Calu3 (cell line): ENCODE results near the gene COX4I1. TPM values are rescaled to one million over a fixed set of nuclear protein-coding genes. Genes with fewer than 3 reads are reported as not detected.

Experiments
- BruUV-seq: library from RNA; stranded (reverse); fragments of 400-500 nt; replicated peaks from 2 replicates; lab custom pipeline; 2021; lab: Mats Ljungman, UMichigan
- CTCF ChIA-PET: fragments of 300-600 bp; sonication (Branson Sonifier 250); formaldehyde crosslinking; loops from one replicate; lab custom pipeline; 2022; ENCODE audit warnings: antibody characterized with exemption; lab: Charles Lee
- DNase-seq: peaks from one replicate; pipeline ENCODE4 v3.0.0; 2022
- H3K27ac Mint-ChIP-seq: one replicate; pipeline ENCODE4 v1.8.0; 2022; ENCODE audit warnings: mixed read lengths; ENCODE audit not compliant: unreplicated experiment
- H3K27me3 Mint-ChIP-seq: one replicate; pipeline ENCODE4 v1.8.0; 2022; ENCODE audit warnings: mixed read lengths; ENCODE audit not compliant: unreplicated experiment
- H3K36me3 Mint-ChIP-seq: one replicate; pipeline ENCODE4 v1.8.0; 2022; ENCODE audit warnings: mild to moderate bottlenecking, moderate library complexity, mixed read lengths; ENCODE audit not compliant: insufficient read depth, unreplicated experiment
- H3K4me1 Mint-ChIP-seq: one replicate; pipeline ENCODE4 v1.8.0; 2022; ENCODE audit warnings: mild to moderate bottlenecking, low read depth, mixed read lengths; ENCODE audit not compliant: unreplicated experiment
- H3K4me3 Mint-ChIP-seq: one replicate; pipeline ENCODE4 v1.8.0; 2022; ENCODE audit warnings: mild to moderate bottlenecking, low read depth, moderate library complexity, mixed read lengths; ENCODE audit not compliant: unreplicated experiment
- H3K9me3 Mint-ChIP-seq: one replicate; pipeline ENCODE4 v1.8.0; 2022; ENCODE audit warnings: low read depth, mixed read lengths; ENCODE audit not compliant: unreplicated experiment
- CTCF ChIP-seq: fragments of 200-600 bp; IDR thresholded peaks from one replicate; pipeline ENCODE4 v1.8.0; 2022; ENCODE audit warnings: antibody characterized with exemption; ENCODE audit not compliant: unreplicated experiment
- intact Hi-C: fragments of 100-400 bp; cut with micrococcal nuclease; formaldehyde crosslinking; loops from one replicate; pipeline ENCODE4 v1.10.0; 2022; ENCODE audit not compliant: unreplicated experiment
- total RNA-seq: library from RNA; stranded (reverse); gene quantifications from 2 replicates; pipeline ENCODE4 v1.2.3, GENCODE V29; 2022

COX4I1 gene
- total RNA-seq, 1 experiment from 2014 or later: 639 TPM

GRCh38 chr16:85808926-85809325 lies 9.4 kb downstream of the COX4I1 start:
- intact Hi-C loops: no loop called here
- BruUV-seq: no TSS peak
- TF ChIP-seq CTCF: no peak
- H3K27ac Mint-ChIP-seq: no peak overlapping the region
- no peak for DNase-seq
- peaks cover 16% of the 10 kb centered on the region for H3K36me3 Mint-ChIP-seq
- no peak overlapping the region for H3K4me3 Mint-ChIP-seq
- no peaks in the 10 kb centered on the region for H3K4me1 Mint-ChIP-seq
- H3K27me3 Mint-ChIP-seq: peaks cover 40% of the 10 kb centered on the region
- no peaks in the 10 kb centered on the region for H3K9me3 Mint-ChIP-seq
- CTCF ChIA-PET: interaction anchor here (0.6 kb wide), 1 partner anchor 767 kb away, joined by 11 read pairs; no protein-coding TSS in a partner anchor

DNA sequence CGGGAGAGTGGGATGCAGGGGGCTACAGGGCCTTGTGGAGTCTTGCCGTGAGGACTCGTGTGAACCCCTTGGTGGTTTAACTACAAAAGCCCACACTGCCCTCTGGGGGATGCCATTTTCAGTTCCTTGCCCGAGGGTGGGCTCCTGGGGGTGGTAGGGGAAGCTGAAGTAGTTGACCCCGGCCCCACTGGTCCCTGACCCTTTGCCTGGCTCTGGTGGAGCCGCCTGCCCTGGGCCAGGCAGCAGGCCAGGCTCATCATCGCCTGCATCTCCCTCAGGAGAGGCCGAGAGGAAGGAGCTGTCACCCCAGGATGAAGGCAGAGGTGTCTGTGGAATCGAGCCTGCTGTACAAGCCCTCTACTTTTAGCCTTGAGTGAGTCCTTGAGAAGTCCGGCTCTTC lies 10.2 kb downstream of the COX4I1 start:
- Mint-ChIP-seq H3K9me3 (no peaks in the 10 kb centered on the region), H3K4me3 (no peak overlapping the region), H3K27ac (no peak overlapping the region), H3K36me3 (peaks cover 9% of the 10 kb centered on the region), H3K27me3 (peaks cover 47% of the 10 kb centered on the region), H3K4me1 (no peaks in the 10 kb centered on the region)
- intact Hi-C loops: no loop called here
- CTCF ChIA-PET: interaction anchor here (2.2 kb wide), 1 partner anchor 12 kb away, joined by 6 read pairs; no protein-coding TSS in a partner anchor
- DNase-seq: no peak
- BruUV-seq: no TSS peak
- TF ChIP-seq CTCF: no peak

DNA sequence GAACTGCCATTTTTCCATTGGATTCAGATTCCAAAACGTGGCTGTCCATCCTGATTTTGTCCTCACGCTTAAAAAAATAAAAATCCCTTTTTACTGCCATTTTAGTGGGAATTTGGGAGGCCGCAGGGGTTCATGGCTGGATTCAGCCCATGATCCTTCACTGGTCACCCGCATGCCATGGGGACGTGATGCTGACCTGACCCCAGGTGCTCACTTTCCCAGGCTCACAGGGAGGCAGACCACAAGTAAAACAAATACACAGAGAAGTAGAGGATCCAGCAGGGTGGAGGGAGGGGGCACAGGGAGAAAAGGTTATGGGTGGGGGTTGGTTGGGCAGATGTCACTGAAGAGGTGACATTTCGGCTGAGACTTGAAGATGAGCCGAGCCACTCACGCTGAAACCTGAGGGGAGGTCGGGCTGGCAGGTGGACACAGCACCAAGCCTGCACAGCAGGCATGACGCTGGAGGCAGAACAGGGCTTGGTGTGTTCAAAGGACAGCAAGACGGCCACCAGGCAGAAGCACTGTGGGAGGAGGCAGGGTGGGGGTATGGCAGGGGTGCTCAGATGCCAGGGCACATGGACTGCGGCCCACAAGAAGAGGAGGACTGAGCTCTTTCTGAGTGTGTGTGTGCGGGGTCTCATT lies 10.7 kb downstream of the COX4I1 start:
- CTCF ChIA-PET: interaction anchor here (2.2 kb wide), 1 partner anchor 11 kb away, joined by 6 read pairs; no protein-coding TSS in a partner anchor
- Mint-ChIP-seq H3K27me3 (peaks cover 53% of the 10 kb centered on the region), H3K36me3 (peaks cover 5% of the 10 kb centered on the region), H3K4me1 (no peaks in the 10 kb centered on the region), H3K27ac (no peak overlapping the region), H3K4me3 (no peak overlapping the region), H3K9me3 (no peaks in the 10 kb centered on the region)
- no TSS peak for BruUV-seq
- intact Hi-C loops: no loop called here
- TF ChIP-seq CTCF: no peak
- no peak for DNase-seq

- DNase-seq: no peak
- Mint-ChIP-seq H3K4me1 (no peaks in the 10 kb centered on the region), H3K36me3 (peaks cover 5% of the 10 kb centered on the region), H3K9me3 (no peaks in the 10 kb centered on the region), H3K4me3 (no peak overlapping the region), H3K27me3 (peaks cover 58% of the 10 kb centered on the region), H3K27ac (no peak overlapping the region)
- CTCF ChIA-PET: interaction anchor here (2.2 kb wide), 1 partner anchor 10 kb away, joined by 6 read pairs; no protein-coding TSS in a partner anchor
- intact Hi-C loops: no loop called here
- BruUV-seq: no TSS peak
- no peak for TF ChIP-seq CTCF
These were observed 11.2 kb downstream of the COX4I1 start for GRCh38 chr16:85810742-85811115.
